ENCODE measurements around the gene TXNRD1.
"Not testable (repeated sequence)": the region's sequence is repeated elsewhere in the genome, so short reads cannot be mapped to it uniquely, and the experiment has no call there.

TXNRD1 gene

DNA sequence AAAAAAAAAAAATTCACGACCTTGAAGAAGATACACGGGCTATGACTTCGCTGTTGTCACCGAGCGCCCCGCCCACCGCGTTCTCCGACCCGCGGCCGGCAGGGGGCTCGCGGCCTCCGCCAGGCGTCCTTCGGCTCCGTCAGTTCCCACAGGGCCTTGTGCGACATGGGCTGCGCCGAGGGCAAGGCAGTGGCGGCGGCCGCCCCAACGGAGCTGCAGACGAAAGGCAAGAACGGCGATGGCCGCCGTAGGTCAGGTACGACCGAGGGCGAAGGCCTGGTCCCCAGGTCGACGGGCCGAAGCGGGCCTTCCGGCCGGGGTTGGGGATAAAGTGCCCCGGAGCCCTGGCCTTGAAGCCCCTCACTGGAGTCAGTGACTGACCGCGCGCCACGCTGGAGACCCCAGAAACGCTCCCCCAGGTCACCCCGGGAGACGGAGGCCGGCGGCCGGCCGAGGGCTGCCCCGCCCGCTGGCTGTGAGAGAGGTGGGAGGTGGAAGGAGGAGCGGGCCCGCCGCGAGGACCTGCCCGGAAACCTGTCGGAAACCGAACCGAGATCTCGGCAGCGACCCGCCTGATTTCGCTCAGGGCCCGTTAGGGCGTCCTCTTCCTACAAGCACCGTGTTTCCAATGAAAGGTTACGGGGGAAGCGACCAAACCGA is at the start of gene TXNRD1:
TSS of gene TXNRD1 (plus strand) at position 142 of the 660 bp plus-strand sequence. CDS start at position 166, 24 bp downstream.
- DNase-seq, result no peak

DNA sequence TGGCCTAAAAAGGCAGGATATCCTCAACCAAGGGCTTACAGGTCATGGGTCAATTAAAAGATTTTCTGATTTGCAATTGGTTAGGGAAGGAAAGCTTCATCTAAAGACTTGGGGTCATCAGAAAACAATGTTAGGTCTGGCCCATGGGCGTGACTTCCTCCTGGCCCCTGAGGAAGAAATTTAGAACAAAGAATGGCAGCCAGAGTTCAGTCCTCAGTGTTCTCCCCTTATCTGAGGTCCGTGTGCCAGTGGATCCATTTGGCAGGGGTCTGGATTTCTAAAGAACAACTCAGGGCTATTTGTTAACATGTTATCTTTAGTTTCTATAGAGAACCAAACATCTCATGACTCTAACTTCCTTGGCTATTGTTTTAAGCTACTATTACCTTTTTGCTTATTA is 49.8 kb upstream of the TXNRD1 start:
- no peak for DNase-seq

DNA sequence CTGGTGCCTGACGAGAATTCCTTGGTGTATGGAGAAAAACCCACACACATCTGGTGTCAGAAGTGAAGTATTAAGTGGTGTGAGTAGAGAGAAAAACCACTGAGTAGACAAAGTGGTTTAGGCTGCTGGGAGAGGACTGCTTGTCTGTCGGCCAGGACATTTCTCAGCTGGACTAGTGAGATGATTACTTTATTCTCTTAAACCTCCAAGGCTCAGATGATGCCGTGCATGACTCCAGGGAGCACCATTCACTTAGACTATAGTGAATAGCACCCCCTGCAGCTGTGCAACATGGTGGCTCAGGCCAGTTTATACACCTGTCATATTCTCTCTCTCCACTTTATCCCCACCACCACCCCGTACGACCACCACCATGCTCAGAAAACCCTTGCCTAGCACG is 49.1 kb upstream of the TXNRD1 start:
- DNase-seq, result no peak

DNA sequence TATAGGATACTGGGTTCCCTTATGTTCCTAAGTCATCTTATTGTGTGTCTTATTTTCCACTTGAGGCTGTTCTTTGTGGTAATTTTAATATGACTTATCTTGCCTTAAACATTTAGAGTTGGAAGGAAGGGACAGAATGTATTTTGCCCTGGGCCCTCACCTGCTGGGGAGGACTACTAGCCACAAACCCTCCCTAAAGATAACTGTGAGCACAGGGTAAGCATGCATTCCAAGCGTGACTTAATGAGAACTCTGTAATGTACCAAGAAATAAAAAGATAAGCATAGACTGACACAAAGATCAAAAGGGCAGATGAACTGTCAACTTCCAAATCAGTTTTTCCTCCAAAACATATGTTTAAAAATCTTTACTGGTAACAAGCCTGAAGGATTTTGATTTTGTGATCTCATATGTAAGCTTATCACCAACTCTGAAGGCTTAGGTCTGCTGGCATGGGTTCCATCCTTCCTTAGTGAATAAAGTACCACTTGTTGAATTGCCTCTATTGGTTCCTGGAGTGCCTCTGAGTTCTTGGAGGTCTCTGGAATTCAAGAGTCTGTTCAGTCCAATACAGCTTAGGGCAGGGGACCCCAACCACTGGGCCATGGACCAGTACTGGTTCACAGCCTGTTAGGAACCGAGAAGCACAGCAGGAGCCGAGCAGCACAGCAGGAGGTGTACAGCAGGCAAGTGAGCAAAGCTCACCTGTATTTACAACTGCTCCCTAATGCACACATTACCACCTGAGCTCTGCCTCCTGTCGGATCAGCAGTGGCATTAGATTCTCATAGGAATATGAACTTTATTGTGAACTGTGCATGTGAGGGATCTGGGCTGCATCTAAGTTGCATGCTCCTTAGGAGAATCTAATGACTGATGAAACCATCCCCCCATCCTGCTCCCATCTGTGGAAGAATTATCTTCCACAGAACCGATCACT is 47.8 kb upstream of the TXNRD1 start:
- DNase-seq, result no peak

DNA sequence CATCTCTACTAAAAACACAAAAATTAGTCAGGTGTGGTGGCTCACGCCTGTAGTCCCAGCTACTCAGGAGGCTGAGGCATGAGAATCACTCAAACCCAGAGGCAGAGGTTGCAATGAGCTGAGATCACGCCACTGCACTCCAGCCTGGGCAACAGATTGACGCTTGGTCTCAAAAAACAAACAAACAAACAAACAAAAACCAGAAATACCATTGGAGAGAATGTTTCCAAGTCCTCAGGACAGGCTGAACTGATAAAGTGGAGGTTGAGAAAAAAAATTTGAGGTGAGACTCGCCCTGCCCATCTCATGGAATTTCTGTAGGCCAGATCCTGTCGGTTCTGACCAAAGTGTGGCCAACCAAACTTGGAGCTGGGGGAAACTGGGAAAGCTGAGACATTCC is 47.0 kb upstream of the TXNRD1 start:
- DNase-seq, result no peak

DNA sequence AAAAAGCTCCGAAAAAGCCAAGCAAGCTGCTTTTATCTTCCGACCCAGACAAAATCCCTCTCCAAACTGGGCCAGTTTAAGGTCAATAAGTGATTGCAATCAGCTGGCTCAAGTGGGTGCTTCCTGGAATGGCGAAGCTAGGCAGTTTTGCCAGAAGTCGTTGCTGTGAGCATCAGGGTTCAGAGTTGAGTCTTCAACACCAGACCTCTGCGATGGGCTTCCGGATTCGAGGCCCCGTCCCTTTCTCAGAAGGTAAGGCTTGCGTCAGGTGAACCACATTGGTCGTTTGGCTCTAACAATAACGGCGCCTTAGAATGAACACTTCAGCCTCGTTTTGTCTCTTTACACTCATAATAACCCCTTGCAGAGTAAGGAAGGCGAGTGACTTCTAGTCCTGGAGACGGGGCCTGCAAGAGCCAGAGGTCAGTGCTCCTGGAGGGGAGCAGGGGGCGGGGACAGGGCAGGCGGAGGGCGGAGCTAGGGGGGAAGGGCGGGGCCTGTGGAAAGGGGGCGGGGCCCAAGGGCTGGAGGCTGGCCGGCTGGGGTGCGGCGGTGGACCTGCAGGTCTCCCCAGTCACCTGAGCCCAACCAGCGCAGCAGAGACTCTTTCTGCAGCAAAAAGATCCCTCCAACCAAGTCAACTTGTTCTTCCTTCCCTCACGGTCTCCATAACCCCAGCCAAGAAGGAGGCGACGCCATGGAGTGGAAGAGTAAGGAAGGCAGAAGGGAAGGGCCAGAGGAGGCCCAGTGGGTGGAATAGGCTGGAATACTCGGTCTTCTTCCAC is 43.6 kb upstream of the TXNRD1 start:
- no peak for DNase-seq

DNA sequence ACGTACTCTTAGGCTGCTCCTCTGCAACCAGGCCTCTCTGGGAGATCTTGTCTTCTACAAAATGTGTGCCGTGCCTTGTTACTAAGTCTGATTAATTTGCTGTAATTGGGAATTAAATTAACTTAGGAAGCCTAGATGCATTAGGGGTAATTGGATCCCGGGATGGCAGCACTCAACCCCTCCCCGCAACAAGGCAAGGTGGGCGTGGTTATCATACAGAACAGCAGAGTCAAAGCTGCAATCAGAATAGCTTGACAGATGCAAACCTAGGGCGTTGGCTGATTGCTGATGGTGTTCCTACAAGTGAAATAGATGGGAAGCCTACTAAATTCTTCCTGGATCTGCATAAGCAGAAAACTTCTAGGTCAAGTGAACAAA is 43.0 kb upstream of the TXNRD1 start:
- no peak for DNase-seq

DNA sequence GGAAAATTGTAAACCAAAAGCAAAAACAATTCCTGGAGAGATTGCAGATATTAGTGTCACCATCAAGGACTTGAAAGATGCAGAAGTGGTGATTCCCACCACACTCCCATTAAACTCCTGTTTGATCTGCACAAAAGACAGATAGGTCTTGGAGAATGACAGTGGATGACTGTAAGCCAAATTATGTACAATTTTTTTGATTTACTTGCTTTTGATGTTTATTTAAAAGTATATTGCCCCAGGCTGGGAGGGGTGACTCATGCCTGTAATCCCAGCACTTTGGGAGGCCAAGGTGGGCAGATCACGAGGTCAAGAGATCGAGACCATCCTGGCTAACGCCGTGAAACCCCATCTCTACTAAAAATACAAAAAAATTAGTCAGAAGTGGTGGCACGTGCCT is 41.8 kb upstream of the TXNRD1 start:
- not testable (repeated sequence) for DNase-seq

DNA sequence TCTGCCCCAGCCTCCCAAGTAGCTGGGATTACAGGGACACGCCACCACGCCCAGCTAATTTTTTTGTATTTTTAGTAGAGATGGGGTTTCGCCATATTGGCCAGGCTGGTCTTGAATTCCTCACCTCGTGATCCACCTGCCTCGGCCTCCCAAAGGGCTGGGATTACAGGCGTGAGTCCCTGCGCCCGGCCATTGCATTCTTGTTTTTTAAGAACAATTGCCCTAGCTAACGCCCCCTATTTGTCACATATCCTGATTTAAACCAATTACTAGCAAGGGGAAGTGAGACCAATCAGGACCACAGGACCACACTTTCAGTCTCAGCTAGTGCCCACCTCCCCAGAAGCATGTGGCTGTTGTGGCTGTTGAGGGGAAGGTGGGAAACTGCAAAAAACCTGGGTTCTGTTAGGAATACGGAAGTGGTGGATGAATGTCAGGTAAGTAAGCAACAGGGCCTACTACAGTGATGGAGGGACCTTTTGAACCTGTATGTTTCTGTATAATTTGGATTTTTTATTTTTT is 39.8 kb upstream of the TXNRD1 start:
- no peak for DNase-seq

DNA sequence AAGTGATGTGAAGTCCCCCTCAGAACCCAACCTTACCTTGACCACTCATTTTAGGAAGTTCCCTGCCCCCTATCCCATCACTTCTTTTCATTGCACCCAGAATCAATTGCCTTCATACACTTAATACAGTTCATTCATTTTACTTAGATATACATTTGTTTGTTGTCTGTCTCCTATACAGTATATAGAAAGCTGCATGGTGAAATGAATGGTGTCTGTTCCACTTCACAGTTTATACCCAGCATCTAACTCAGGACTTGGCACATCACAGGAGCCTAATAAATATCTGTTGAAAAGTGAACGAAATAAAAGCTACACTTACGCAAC is 38.3 kb upstream of the TXNRD1 start:
- no peak for DNase-seq

DNA sequence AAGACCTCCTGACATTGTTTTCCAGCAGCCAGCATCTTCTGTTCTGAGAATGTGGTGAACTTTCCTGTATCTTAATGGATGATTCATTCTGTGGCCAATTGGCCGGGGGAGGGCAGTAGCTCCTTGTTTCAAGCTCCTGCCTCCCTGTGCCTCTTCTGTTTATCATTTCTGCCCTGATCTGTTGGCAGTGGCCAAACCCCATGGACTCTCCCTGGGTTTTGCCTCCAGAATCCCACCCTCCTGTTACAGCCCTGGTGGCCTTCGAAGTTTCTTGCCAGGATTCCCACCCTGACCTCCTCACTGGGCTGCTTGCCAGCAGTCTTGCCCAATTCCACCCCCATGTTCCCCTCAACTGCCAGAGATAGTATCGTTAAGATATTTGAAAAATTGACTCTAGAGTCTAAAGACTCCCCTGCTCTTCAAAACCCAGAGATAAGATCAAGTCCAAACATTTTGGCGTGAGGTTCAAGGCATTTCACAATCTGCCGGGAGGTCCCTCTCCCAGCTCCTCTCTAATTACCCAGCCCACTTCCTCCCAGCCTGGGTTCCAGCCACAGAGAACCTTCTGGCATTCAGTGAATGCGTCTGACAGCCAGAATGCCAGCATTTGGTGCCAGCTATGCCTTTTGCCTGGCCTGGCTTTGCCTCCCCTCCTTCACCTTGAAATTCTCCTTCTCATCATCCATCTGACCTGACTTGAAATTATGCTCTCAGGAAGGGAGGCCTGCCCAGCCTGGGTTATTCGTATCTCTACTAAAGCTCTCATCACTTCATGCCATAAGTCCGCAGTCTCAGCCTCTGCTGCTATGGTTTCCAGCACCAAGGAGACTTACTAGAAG is 37.7 kb upstream of the TXNRD1 start:
- no peak for DNase-seq

DNA sequence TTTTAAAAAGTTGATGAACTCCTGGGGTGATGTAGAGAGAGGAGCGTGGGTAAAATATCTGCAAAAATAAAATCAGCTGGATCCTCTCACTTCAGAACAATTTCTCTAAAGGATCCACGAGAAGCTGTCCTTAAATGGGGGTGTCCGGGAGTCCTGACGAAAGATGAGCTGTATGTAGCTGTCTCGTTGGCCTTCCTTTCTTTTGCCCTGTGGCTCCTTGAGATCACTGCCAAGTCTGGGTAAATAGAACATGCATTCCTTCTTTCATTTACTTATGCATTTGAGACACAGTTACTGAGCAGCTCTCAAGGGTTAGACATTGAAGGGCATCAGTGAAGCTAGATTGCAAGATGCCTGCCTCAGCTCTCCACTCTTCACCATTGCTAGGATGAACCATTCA is 35.2 kb upstream of the TXNRD1 start:
- DNase-seq, result no peak

DNA sequence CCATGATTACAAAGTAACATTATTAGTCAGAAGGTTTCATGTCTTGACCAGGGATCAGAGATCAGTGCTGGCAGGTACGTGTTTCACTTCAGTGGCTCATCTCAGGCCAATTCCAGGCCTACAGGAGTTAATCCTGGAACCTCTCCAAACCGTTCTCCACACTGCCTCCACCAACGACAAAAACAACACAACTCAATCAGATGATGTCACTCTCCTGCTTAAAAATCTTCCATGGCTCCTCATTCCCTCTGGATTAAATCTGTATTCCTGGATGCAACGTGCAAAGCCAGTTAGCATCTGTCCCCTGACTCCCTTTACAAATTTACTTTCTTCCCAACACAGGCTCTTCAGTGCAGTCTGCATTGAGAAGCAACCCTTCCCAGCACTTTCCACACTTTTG is 34.3 kb upstream of the TXNRD1 start:
- DNase-seq, result no peak

DNA sequence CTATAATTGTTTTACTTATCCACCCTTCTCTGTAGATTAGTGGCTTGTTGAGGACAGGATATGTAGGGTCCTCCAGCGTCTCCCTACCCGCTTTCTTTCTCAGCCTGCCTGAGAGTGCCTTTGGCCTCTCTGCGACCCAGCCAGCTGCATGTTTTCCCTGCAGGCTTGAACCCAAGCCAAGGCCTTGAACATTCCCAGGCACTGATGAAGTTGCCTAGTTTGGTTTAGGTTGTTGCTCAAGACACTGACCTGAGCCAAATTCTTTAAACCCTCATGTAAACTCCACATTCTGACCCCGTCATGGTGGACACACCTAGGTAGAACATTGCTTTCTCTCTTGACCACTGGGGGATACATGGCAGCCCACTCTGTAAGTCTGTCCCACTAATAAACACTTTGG is 33.4 kb upstream of the TXNRD1 start:
- DNase-seq, result no peak

DNA sequence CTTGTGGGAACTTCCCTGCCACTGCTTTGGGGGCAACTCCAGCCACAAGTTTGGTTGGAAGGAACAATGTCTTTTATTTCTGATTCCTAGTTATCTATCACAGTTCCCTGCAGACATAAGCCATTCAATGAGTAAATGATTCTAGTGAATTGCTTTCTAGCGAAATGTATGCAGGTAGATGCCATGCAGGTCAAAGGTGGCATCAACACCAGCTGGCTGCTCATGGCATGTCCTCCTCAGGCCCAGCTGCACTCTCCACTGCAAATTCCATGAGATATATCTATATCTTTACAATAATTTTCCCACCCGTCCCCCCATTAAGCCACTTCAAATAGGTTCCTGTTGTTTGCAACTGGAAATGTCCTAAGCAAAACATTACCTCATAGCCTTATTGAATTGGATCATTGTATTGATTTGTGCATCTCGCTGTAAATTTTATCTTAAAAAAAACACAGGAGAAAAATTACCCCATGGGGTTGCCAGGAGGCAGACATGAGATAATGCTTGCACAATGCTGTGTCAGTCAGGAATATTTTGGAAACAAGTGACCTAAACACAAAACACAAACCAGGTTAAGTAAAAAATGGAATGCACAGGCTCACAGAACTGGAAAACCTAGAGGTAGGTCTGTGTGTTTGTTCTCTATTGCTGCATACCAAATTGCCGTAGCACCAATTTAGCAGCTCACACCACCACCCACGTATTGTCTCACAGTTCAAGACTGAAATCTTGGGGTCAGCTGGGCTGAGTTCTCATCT is 32.8 kb upstream of the TXNRD1 start:
- no peak for DNase-seq

DNA sequence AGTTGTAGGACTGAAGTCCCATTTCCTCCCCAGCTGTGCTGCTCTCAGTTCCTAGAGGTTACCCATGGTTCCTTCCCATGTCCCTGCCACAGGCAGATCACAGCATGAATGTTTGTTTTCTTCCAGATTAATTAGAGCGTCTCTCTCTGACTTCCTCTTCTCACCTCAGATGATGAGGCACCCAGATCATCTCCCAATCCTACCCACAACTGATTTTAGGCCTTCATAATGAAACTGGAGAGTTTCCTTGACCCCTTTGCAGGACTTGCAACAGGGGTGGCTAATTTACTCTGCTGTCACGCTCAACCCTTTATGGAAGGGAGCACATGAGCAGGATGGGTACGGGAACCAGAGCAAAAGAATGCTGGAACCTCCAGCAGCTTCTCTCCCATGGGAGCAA is 32.1 kb upstream of the TXNRD1 start:
- DNase-seq, result no peak

DNA sequence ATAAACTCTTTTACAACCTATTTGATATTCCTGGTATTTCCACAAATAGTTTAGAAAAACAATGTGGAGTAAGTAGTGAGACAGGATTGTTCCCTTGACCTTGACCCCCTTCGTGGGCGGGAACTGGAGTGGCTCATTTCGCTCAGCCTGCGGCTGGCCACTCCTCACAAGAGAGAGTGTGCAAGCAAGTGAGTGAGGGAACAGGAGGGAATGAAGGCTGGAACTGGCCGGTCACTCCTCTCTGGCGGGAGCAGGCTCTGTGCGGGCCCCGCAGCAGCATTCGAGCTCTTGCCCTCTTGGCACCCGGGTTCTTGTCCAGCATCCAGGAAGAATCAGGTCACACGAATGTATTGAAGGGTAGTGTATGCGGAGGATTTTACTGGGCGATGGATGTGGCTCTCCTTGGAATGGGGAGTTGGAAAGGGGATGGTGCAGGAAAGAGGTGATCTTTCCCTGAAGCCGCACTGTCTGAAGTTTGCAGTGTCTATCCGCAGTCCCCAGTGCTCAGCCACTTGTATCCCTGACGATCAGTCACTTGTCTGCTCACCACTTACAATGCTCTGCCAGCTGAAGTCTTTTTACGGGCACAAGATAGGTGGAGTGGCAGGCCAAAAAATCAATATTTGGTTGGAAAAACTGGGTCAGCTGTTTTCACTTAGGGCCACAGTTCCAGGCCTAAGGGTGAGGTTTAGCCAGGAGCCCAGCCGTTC is 28.0 kb upstream of the TXNRD1 start:
- DNase-seq, result no peak

DNA sequence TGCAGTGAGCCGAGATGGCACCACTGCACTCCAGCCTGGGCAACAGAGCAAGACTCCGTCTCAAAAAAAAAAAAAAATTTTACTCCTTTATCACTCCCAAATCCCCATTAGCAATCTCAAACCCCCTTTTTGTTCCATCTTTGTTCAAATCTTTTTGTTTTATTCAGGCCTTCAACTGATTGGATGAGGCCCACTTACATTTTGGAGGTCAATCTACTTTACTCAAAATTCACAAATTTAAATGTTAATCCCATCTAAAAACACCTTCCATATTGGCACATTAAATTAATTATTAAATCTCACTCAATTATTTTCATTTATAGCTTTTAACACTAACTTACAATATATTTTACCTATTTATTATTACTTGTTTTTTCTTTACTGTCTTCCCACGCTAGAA is 27.0 kb upstream of the TXNRD1 start:
- no peak for DNase-seq

DNA sequence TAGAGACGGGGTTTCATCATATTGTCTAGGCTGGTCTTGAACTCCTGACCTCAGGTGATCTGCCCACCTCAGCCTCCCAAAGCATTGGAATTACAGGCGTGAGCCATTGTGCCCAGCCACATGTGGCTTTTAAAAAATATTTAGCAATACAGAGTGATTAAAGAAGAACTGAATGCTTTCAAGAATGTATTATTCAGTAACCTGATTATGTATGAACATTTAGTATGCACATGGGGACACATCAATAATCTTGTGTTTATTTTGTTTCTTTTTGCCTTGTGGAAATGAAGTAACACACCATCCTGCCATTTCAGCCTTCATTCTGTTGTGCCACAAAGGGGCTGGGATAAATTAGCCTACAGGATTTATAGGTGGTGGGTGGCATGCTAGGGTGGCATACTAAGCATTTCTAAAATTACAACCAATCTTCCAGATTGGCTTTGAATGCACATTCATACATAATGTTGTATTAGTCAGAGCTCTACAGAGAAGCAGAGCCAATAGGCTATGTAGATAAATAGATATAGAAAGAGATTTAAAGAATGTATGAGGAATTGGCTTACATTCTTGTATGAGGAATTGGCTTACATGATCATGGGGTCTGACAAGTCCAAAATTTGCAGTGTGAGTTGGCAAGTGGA is 25.5 kb upstream of the TXNRD1 start:
- DNase-seq, result no peak

DNA sequence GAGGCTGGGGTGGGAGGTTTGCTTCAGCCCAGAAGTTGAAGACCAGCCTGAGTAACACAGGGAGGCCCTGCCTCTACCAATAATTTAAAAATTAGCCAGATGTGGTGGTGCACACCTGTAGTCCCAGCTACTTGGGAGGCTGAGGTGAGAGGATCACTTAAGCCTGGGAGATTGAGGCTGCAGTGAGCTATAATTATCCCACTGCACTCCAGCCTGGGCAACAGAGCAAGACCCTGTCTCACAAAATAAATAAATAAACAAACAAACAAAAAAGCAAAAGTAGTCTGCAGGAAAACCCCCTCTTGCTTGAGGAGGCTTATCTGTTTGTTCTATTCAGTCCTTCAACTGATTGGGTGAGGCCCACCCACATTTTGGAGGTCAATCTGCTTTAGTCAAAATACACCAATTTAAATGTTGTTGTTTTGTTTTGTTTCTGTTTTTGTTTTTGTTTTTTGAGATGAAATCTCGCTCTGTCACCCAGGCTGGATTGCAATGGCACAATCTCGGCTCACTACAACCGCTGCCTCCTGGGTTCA is 24.9 kb upstream of the TXNRD1 start:
- no peak for DNase-seq

Data from NCI-H2081 treated with DMSO at 0.1 percent for 48 hours (cell line).